Fibroblast of lung (primary cell): ENCODE measurements around the gene DIPK1B.

Experiments used
- CTCF ChIP-seq, 2 donors: IDR thresholded peaks in 1 of 2; conservative IDR thresholded peaks in 1 of 2; 1 replicate in 1 of 2; 2 replicates in 1 of 2; pipeline ENCODE4 v1.5.1; 2011 to 2012; ENCODE audit warnings: low read length in 2 of 2, control low read depth in 1 of 2, inconsistent platforms in 1 of 2, low read depth in 1 of 2, mild to moderate bottlenecking in 1 of 2
- EZH2 ChIP-seq: IDR thresholded peaks from 2 replicates; pipeline ENCODE4 v1.5.1; 2012; ENCODE audit warnings: low read length, control low read depth, mild to moderate bottlenecking; ENCODE audit errors: missing control alignments

GRCh38 chr9:136662656-136663581 lies 49.5 kb upstream of the DIPK1B start, which contains the start of gene EGFL7:
- no peak for TF ChIP-seq EZH2
- TF ChIP-seq CTCF (conservative IDR thresholded peaks at IDR 0.05 in 1 of 2, IDR thresholded peaks at IDR 0.05 in 1 of 2; ENCODE audit: low read depth in 1 of 2, low read length in 2 of 2) = no peak
